CD4-positive, alpha-beta T cell treated with Interleukin-10 for 1 hour (primary cell): ENCODE measurements around the gene BCL2L1.

Experiments used
- DNase-seq: peaks from one replicate; pipeline ENCODE4 v3.0.0-alpha.2; 2020

BCL2L1 gene

DNA sequence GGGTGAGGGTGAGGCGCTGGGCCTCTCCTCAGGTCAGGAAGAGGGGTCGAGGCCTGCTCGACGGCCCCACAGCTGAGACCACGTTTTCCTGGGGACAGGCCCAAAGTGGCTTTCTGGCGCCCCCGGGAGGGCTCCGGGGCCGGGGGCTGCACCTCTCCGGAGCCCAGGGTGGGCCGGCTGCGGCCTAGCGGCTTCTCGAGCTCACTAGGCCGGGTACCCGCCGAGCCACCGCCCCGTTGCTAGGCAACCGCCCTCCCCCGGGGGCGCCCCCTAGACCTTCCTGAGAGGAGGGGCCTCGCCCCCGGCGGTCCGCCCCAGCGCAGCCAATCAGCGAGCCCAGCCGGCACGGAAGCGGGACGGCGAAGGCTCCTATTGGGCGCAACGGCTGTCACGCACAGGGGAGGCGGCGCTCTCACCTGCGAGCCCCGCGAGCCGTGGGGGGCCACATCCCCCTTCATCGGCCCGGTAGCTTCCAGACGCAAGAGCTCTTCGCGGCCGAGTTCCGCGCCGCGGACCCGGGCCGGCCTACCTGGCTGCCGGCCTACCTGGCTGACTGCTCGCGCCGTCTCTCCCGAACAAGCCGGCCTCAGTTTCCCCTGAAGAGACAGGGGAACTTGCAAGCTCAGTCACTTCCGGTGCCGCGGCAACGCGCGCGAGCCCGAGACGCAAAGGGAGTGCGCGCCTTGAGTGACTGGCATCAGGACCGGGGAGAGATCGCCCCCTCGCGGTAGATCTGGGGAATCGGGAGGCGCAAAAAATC lies 831 bp upstream of the BCL2L1 start:
- peak; percentile 99 for DNase-seq

DNA sequence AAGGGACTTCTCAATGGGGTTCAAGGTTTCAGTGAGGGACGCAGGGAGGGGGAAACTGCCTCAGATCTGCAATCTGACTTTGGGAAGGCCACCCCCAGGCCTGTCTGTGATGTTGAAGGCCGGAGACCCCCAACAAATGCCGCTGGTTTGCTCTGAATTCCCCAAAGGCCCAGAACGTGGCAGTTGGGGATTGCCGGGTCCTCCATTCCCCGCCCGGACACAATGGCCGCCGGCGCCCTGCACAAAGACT lies 326 bp upstream of the BCL2L1 start:
- no peak for DNase-seq

DNA sequence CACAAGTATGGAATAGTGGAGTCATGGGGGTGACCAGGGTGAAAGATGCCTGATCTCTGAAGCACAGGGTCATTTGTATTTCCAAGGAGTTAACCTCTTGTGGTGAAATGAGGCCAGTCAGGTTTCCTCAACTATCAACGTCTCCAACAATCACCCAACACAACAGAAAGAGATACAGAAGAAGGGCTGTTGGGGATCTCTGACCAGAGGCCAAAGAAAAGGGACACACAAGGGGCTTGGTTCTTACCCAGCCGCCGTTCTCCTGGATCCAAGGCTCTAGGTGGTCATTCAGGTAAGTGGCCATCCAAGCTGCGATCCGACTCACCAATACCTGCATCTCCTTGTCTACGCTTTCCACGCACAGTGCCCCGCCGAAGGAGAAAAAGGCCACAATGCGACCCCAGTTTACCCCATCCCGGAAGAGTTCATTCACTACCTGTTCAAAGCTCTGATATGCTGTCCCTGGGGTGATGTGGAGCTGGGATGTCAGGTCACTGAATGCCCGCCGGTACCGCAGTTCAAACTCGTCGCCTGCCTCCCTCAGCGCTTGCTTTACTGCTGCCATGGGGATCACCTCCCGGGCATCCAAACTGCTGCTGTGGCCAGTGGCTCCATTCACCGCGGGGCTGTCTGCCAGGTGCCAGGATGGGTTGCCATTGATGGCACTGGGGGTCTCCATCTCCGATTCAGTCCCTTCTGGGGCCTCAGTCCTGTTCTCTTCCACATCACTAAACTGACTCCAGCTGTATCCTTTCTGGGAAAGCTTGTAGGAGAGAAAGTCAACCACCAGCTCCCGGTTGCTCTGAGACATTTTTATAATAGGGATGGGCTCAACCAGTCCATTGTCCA lies 1.0 kb downstream of the BCL2L1 start:
- no peak for DNase-seq

DNA sequence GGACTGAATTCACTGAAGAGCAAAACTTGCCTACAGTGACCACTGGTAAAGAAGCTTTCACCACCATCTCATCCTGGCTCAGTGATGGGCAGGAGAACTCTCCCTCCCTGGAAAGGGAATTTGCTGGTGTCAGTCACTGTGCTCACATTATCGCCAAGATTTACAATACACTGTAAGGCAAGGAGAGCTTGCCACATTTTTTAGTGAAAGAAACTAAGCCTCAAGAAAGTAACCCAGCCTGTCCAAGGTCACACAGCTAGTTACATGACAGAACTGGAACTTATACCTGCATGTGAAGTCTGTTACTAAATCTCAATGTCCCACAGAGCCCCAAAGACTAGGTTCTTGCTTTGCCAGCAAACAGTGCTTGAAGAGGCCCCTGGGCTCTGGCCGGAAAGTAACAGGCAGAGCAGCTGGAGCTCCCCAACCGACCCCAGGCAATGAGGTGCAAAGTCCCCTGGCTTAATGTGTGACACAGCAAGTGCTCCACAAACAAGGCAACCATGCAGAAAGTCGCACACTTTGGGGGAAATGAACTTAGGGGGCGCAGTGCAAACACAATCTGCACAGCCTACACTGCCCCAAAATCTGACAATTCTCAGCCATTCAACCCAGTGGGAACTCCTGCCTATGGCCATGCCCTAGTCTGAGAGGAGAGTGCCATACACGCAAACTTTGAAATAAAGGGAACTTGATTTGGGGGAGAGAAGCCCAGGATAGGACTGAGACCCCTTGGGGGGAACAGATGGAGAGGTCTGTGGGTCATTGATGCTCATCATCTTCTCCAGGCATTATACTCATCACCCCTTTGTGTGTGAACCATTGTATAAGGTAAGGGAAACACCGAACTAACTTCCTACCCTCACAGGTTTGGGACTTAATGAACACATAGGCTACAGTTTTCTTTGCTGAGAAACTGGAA lies 1.9 kb downstream of the BCL2L1 start:
- peak; percentile 50 for DNase-seq

DNA sequence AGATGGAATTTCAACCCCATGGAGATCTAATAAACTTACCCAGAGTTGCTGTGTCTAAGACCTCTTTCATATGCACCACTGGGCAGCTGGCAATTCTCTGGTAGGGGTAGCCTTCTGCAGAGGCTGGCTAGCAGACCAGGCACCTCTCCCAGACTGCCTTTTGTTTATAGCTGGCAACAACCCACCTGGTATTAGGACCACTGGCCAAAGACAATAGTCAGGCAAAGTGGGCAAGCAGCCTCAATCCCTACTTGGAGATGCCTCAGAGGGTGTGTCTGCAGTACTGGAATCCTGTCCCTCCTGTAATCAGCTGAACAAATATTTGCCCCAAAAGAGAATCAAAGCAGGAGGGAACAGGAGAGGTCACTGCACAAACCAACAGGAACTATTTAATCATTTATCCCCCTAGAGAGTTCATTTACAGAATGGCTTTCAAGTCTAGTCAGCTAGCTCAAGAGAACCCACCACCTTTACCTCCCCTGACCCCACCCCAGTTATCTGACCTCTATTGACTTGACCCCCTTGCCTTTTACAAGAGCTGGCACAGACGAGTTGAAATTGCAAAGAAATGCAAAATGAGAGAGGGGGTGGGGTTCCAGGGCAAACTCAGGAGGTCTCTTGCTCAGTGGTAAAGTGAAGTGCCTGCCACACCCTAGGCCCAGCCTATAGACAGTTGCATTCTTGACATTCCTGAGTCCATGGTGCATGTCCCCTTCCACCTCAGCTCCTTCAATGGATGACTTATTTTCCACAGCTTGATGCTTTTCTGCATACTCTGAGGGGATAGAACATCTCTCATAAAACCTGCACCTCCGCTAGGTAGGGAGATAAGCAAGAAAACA lies 2.8 kb downstream of the BCL2L1 start:
- DNase-seq = no peak

DNA sequence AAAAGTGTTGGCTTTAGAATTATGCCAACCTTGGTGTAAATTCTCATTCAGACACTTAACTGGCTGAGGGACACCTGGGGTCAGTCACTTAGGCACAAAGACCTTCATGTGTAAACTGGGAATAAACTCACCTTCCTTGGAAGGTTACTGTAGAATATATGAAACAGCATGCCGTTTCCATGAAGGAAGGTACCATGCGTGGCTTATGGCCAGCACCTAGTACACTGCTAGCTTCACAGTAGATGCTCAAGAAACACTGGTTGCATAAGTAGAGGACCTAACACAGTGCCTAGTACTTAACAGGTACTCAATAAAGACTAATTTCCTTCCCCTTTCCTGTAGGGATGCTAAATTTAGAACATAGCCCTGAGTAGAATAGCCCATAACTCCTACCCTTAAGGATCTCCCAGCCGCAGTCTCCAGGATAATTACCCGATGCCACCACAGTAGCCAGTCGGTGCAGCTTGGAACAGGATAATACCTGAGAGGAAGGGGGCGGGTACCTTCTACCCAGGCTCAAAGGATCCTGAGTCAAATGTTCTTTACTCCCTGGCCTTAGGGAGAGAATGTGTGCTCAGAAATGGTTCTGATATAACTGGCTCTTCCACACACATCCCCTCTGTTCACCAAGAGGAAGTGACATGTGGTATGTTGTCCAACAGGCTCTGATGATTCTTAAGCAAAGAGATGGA lies 3.6 kb downstream of the BCL2L1 start:
- DNase-seq = no peak

DNA sequence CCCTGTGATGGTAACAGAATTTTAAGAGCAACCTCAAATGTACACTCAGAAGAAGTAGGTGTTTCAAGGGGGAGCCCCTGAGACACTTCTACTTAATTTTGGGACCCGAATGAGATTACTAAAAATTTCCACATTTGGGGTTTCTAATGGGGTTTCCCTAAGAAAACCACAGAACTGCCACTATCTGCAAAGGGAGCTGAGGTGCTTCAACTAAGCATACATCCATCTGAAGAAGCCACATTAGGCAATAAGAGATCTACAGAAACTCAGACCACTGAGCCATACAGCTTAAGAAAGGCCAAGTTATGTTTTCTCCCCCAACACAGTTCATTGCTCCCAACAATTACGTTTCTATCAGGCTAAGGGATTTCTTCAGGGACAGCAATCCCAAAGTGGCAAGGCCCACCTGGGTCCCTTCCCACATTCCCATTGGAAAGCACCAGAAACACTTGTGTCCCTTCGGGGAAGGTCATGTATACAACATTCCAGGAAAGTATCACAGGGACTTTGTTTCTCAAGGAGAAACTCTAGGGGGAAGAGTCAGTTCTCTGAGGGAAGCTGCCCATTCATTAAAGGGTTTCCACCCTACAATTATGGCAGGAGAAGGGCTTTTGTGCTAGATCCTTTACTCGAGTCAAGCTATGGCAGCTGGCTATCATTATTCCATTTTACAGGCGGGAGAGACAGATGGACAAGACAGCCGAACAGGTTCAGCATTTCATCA lies 5.0 kb downstream of the BCL2L1 start:
- DNase-seq = peak; percentile 67

DNA sequence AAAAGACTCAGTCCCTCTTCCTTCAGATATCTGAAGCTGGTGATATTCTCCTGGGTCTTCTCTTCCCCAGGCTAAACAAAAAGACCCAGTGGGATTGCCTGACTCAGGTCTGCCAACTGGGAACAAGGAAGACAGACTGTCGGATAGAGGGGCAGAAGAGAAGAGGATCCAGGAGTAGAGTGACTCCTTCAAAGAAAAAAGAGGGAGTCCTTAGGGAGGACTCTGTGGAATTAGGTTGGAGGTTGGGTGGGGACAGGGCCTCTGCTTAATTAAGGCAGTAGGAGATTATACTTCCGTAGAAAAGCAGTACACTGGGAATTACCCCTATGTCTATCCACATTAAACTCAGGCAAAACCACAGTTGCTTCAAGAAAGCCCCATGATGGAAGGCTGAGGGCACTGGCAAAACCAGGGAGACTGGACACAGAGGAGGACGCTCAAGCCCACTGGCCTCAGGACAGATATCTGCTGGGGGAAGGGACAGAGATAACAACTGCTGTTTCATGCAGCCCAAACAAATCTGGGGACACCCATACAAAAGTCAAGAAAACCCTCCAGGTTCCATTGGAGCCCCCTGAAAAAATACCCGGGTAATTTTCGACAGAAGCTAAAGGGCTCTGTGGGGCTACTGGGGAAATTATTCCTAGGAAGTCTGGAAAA lies 5.7 kb downstream of the BCL2L1 start:
- no peak for DNase-seq

DNA sequence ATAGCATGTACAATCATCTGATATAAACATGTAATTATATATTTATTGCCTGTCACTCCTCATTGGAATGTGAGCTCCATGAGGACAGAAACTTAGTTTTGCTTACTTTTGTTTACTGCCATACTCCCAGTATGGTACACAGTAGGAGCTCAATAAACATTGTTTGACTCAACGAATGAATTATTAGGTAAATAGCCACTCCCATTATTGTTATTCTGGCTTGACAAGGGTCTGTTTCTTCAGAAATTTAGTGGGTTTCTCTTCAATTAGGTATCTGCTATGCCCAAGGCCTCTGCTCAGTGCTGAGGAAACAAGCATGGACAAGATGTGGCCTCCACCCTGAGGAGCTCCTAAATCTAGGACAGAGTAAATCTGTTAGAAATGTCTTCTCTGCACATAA lies 6.3 kb downstream of the BCL2L1 start:
- no peak for DNase-seq

DNA sequence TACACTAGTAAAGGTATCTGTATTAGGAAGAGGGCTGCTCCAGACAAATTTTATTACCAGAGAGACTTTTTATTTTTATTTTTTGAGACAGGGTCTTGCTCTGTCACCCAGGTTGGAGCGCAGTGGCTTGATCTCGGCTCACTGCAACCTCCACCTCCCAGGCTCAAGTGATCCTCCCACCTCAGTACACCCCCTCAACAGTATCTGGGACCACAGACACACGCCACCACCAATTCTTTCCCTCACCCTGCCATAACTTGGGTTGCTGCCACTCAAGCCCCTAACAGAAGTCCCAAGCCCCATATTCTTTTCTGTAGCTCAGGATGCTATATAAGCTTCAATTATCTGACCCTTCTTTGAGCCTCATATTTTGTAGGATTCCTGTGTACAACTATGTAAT lies 6.9 kb downstream of the BCL2L1 start:
- DNase-seq = no peak

DNA sequence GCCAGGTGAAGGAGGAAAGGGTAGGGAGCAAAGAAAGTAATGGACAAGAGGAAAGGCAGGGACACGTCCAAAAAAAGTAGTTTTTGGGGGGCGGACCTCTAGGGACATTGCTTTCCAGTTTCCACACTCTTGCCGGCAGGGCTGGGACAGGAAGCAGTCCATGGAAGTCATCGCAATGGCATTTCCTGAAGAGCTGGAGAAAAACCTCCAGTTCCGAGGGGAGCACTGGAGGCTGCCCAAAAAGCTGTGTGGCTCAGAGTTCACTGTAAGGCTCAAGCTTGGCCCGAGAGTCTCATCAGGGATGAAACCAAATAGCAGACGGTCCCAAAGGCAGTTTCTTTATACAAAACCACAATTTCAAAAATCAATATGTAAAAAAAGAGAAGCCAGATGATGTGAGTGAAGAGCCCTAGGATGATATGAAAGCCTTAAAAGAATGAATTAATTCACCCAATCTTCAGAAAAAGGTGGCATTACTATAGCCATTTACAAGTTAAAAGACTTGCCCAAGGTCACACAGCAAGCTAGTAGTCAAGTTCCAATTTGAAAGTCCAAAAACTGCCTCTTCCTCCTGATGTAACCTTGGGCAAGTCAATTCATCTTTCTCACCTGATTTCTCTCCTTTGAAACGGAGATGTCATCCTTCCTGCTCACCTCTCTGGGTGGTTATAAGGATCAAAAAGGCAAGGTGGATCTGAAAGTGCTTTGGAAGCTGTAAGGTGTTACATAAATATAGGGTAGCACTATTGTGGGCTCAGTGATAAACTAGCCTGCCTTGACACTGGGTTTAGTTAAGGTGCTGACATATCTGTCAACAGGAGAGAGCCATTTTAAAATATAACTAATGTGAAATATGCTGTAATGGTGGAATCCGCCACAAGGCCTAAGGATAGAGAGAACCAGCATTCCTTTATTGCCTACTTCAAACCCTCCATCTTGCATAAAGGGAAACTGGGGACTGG lies 9.1 kb downstream of the BCL2L1 start:
- no peak for DNase-seq

DNA sequence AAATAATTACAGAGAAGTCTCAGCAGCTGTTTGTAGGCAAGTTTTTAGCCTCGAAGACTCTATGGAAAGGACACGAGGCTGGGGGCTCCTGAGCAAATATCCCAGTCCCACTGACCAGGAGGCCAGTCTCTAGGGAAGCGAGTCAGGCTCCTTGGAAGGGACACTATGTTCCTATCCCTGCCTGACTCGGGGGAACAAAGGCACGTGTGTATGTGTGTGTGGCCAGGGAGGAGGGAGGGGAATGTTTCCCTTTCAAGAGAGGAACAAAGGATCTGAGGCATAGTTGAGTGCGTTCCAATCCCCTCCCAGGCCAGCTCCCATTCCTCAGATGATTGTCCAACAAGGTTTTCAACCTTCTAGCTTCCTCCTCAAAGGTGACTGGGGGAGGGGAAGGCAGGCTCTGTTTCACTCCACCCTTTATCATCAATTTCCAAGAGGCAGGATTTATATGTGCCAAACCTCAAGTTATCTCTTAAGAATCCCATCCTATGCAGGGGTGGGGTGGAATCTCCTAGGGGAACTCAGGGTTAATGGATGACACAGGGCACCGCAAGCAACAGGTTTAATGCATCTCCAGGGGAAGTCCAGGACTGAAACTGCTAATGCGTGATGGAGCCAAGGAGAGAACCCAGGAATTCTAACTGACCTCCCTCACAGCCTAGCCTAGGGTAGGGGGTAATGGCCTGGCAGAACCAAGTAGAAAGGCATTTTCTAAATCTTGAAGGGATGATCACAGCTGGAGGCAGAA lies 9.9 kb downstream of the BCL2L1 start:
- DNase-seq = no peak

DNA sequence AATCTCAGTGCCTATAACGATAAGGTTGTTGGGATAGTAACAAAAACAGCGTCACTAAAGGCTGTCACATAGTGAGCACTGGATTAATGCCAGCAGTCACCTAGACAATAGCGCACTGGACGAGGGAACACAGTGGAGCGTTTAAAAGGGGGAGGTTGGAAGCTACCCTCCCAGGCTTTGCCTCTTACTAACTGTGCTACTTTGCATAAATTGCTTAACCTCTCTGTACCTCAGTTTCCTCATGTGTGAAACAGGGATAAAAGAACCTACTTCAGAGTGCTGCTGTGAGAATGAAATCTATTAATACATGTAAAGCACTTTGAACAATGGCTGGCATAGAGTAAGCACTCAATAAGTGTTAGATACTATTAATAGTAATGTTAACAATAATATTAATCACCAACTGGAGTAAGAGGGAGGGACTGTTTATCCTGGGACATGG lies 10.5 kb downstream of the BCL2L1 start:
- no peak for DNase-seq

DNA sequence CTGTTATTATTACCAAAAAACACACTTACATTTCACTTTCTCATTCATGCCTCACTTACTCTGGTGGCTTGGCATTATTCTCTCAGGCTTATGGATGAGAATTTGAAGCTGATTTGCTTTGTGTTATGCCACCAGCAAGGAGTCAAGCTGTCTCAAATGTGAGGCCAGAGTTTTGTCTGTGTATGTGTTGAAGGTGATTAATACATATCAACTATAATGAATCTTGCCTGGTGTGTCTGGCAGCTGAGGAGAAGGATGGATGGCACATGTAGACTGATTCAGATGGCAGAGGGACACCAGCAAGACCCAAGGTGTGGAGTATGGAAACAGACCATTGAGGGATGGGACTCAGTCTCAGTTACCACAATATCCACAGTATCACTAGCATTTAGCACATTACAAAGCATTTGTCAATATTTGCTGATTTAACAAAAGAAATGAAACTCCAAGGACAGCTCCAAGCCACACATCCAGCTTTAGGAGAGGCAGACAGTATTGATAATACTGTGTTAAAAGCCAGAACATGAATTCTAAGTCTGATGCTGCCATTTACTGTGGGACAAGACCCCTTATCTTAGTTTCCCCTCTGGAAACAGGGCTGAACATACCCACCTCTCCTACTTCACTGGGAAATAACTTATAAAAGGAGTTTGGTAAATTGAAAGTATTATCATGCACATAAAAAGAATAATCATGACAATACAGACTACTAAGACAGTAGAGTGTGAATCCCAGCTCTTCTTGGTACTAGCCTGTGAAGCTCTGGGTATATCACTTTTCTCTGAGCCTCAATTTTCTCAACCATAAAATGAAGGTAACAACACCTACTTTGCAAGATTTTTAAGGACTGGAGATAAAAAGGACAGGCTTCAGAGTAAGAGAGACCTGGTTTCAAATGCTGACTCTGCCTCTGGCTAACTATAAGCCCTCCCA lies 11.2 kb downstream of the BCL2L1 start:
- no peak for DNase-seq

DNA sequence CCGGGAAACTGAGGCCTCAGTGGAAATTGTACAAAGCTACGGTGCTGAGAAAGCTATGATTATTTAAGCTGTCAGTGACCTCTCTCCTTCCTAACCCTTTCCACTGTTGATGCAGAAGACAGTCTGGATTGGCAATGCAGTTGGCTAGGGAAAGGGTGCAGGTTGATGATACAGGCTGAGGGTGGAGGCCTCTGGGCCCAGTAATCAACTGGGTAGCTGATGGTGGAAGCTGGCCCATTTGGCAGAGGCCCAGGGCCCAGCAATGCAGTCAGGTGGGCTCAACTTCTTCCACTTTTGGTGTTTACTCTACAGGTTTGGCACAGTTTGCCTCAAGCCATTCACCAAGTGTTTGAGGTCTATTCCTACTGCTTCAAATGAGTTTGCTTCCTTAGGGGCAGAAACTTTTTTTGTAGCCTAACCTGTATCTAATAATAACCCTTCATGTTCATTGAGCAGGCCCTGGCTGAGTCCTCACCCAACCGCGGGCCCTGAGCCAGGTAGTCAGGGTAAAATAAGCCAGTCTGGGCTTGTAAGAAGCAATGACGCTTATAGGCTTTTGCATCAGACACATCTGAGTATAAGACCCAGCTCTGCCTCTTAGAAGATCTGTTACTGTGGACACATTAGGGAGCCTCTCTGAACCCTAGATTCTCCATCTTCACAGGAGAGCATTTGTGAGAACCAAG lies 12.1 kb downstream of the BCL2L1 start:
- no peak for DNase-seq

DNA sequence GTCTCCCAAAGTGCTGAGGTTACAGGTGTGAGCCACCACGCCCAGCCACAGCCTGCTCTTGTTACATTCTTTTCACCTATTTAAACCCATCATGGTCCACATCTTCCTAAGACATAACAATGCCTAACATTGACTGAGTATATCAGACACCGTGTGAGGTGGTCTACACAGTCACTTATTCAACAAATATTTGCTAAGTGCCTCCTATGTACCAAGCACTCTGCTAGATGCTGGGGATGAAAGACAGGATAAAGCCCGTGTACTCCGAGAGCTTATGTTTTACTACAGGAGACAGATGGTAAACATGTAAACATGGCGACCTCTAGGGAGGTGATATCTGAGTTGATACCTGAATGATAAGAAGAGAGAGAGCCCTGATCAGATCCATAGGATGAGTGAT lies 12.7 kb downstream of the BCL2L1 start:
- no peak for DNase-seq
